Subcutaneous abdominal adipose tissue (tissue), 5 donors: ENCODE data around the gene PTPMT1.

Experiments
- H3K27ac ChIP-seq: one replicate; pipeline ENCODE4 v1.7.0; 2013; ENCODE audit warnings: low read depth, mild to moderate bottlenecking, inconsistent platforms, low read length, moderate library complexity
- H3K27me3 ChIP-seq, 5 donors: one replicate each; pipeline ENCODE4 v1.7.0; 2013; ENCODE audit warnings: low read length in 5 of 5, inconsistent platforms in 1 of 5; ENCODE audit not compliant: control insufficient read depth in 5 of 5, insufficient read depth in 4 of 5
- H3K36me3 ChIP-seq, 5 donors: one replicate each; pipeline ENCODE4 v1.7.0; 2013; ENCODE audit warnings: low read length in 5 of 5; ENCODE audit not compliant: control insufficient read depth in 5 of 5, insufficient read depth in 5 of 5
- H3K4me1 ChIP-seq, 5 donors: one replicate each; pipeline ENCODE4 v1.7.0; 2013; ENCODE audit warnings: low read length in 5 of 5, mild to moderate bottlenecking in 3 of 5, moderate library complexity in 1 of 5; ENCODE audit not compliant: control insufficient read depth in 5 of 5, insufficient read depth in 5 of 5
- H3K4me3 ChIP-seq, 5 donors: one replicate each; pipeline ENCODE4 v1.7.0; 2013; ENCODE audit warnings: low read length in 5 of 5, low read depth in 1 of 5
- H3K9ac ChIP-seq, 5 donors: one replicate each; pipeline ENCODE4 v1.7.0; 2013; ENCODE audit warnings: low read length in 5 of 5, mild to moderate bottlenecking in 4 of 5, moderate library complexity in 3 of 5
- H3K9me3 ChIP-seq, 5 donors: one replicate each; pipeline ENCODE4 v1.7.0; 2013; ENCODE audit warnings: low read length in 5 of 5; ENCODE audit not compliant: control insufficient read depth in 5 of 5
- donor health status: healthy.
- donor health status: healthy.
- donor health status: healthy.
- donor health status: healthy.
- donor health status: healthy.

Gene PTPMT1

DNA sequence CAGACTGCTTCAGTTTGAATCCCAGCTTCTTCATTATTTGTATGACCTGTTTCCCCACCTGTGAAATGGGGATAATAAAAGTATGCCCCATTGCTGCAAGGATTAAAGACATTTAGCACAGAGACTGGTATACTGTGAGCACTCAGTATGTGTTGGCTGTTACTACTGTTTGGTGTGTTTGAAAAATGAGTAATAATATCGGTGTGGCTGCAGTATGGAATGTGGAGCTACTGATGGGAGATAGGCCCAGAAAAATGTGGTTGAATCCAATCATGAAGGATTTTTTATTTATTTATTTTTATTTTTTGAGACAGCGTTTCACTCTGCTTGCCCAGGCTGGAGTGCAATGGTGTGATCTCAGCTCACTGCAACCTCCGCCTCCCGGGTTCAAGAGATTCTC lies 37.9 kb downstream of the PTPMT1 start:
- Histone ChIP-seq H3K4me1 (peaks cover 0 to 28% (median 23%) of the 10 kb centered on the region in 5 donors), H3K27me3 (no peaks in the 10 kb centered on the region), H3K36me3 (peaks cover 0 to 4% (median 2%) of the 10 kb centered on the region in 5 donors), H3K9ac (no peak overlapping the region), H3K9me3 (no peaks in the 10 kb centered on the region), H3K4me3 (no peak overlapping the region), H3K27ac (no peak overlapping the region)

DNA sequence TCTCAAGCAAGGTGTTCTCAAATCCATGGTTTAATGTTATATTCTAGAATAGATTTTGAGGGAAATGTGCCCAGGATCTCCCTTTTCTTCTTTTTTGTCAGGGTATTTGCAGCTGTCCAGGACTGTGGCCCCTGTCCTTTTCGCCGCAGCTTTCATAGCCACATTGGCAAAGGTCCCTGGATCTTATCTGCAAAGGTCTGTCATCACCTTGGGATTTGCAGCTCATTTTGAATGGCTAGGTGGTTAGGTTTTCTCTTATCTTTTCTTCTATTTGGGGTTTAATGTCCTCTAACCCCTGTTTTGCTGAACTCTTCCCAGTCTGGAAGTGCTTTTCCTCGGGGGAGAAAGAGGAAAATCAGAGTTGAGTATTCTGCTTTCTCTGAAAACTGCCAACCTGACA lies 40.5 kb downstream of the PTPMT1 start:
- no peaks in the 10 kb centered on the region for H3K9me3 ChIP-seq
- no peak overlapping the region for H3K4me3 ChIP-seq
- peaks cover 0 to 22% (median 18%) of the 10 kb centered on the region in 5 donors for H3K4me1 ChIP-seq
- H3K36me3 ChIP-seq = peaks cover 0 to 18% (median 10%) of the 10 kb centered on the region in 5 donors
- no peak overlapping the region for H3K9ac ChIP-seq
- H3K27me3 ChIP-seq = no peaks in the 10 kb centered on the region
- H3K27ac ChIP-seq = no peak overlapping the region

DNA sequence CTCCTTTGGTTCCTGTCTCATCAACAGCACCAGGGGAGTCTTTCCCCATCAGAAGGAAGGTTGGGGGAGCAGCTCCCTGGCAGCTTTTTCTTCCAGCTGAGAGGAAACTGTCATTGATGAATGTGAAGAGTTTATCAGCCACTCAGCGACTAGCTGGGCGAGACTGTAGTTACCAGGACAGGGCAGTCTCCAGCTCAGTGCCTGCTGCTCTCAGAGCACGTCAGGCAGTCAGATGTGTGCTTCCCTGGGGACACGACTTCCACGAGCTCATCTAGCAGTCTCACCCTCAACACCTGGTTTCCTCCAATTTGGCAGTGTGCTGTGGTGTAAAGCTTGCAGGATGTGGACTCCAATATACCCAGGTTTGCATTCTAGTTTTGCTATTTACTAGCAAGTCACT lies 41.3 kb downstream of the PTPMT1 start:
- H3K9me3 ChIP-seq = no peaks in the 10 kb centered on the region
- no peak overlapping the region for H3K9ac ChIP-seq
- no peak overlapping the region for H3K4me3 ChIP-seq
- H3K36me3 ChIP-seq = peaks cover 0 to 25% (median 10%) of the 10 kb centered on the region in 5 donors
- peaks cover 0 to 30% (median 26%) of the 10 kb centered on the region in 5 donors for H3K4me1 ChIP-seq
- H3K27me3 ChIP-seq = no peaks in the 10 kb centered on the region
- H3K27ac ChIP-seq = no peak overlapping the region

DNA sequence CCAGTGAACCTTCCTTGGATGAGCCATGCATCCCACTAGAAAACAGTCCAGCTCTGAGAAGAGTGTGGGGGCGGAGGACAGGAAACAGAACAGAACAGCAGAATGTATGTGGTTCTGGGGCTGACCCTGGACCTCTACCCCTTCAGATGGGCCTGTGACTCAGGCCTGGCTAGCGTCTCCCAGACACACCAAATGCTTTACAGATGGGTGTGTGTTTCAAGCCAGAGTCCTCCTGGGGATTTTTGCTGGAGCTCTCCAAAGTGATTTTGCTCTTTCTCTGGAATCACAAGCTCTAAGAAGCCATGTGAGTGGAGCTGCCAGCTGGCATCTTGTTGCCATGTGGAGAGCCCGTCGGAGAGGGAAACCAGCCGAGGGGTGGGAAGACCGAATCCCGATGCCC lies 42.0 kb downstream of the PTPMT1 start:
- Histone ChIP-seq H3K36me3 (peaks cover 0 to 25% (median 10%) of the 10 kb centered on the region in 5 donors), H3K27me3 (no peaks in the 10 kb centered on the region), H3K4me3 (no peak overlapping the region), H3K4me1 (peaks cover 0 to 33% (median 29%) of the 10 kb centered on the region in 5 donors), H3K27ac (peak overlapping the region; percentile 7), H3K9ac (no peak overlapping the region), H3K9me3 (no peaks in the 10 kb centered on the region)

DNA sequence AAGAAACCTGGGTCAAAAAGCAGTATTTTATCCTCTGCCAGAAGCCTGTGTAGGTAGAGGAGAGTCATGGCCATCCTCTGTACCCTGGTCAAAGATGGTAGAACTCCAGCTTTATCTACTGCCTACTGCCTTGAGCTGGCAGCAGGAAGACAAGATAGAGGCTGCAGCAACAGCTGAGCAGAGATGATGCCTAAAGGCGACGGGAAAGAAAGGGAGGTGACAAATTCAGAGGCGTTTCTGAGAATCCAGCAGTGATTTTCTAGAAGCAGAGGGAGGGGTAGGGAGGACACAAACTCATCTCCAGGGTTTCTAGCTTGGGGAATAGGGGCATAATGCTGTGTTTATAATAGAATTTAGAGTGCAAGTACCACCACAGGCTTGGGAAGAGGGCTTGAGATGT lies 44.3 kb downstream of the PTPMT1 start:
- no peaks in the 10 kb centered on the region for H3K9me3 ChIP-seq
- no peak overlapping the region for H3K4me3 ChIP-seq
- no peak overlapping the region for H3K27ac ChIP-seq
- peaks cover 0 to 20% (median 10%) of the 10 kb centered on the region in 5 donors for H3K36me3 ChIP-seq
- no peaks in the 10 kb centered on the region for H3K27me3 ChIP-seq
- H3K4me1 ChIP-seq = peaks cover 0 to 37% (median 29%) of the 10 kb centered on the region in 5 donors
- H3K9ac ChIP-seq = no peak overlapping the region

DNA sequence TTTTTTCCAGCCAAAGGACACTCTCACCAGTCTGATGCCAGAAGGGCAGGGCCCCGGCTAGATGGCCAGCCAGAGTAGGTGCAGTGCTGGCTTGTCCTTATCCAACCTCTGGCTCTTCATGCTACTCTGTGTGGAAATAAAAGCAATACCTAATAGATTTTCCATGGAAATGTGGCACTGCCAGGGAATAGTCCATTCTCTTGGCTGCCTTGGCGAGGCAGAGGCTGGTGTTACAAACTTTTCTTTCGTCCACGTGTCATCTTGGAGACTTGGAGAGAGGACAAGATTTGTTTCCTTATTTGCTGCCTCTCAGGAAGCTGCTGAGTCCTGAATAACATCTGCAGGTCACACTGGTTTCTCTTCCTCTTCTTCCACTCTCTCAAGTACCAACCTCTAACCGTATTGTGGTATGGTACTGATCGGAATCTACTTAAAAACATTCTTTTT lies 46.0 kb downstream of the PTPMT1 start:
- no peak overlapping the region for H3K27ac ChIP-seq
- H3K9me3 ChIP-seq = no peaks in the 10 kb centered on the region
- H3K4me3 ChIP-seq = no peak overlapping the region
- H3K4me1 ChIP-seq = peaks cover 0 to 43% (median 30%) of the 10 kb centered on the region in 5 donors
- peak overlapping the region in 1 of 5 donors; percentile 24 for H3K9ac ChIP-seq
- H3K36me3 ChIP-seq = peaks cover 0 to 20% (median 6%) of the 10 kb centered on the region in 5 donors
- H3K27me3 ChIP-seq = no peaks in the 10 kb centered on the region

DNA sequence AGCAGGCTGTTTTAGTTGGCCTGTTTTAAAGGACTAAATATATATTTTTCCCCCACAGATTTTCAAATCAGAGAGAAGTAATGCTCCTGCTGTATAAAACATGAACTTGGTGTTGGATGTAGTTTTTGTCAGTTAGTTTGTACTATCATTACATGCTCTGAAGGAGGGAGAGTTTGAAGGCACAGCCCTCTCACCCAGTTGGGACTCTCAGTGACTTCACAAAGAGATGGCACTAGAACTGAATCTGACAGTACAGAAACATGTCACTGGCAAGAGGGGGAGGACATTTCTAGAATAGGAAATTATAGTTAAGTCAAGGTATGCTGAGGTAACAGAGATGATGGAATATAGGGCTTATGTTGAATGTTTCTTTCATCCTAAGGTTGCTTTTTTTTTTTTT lies 49.9 kb downstream of the PTPMT1 start:
- H3K4me1 ChIP-seq = peaks cover 1 to 30% (median 29%) of the 10 kb centered on the region in 5 donors
- no peak overlapping the region for H3K9ac ChIP-seq
- H3K9me3 ChIP-seq = no peaks in the 10 kb centered on the region
- no peaks in the 10 kb centered on the region for H3K27me3 ChIP-seq
- no peak overlapping the region for H3K4me3 ChIP-seq
- H3K36me3 ChIP-seq = peaks cover 5 to 26% (median 14%) of the 10 kb centered on the region in 5 donors
- H3K27ac ChIP-seq = no peak overlapping the region

DNA sequence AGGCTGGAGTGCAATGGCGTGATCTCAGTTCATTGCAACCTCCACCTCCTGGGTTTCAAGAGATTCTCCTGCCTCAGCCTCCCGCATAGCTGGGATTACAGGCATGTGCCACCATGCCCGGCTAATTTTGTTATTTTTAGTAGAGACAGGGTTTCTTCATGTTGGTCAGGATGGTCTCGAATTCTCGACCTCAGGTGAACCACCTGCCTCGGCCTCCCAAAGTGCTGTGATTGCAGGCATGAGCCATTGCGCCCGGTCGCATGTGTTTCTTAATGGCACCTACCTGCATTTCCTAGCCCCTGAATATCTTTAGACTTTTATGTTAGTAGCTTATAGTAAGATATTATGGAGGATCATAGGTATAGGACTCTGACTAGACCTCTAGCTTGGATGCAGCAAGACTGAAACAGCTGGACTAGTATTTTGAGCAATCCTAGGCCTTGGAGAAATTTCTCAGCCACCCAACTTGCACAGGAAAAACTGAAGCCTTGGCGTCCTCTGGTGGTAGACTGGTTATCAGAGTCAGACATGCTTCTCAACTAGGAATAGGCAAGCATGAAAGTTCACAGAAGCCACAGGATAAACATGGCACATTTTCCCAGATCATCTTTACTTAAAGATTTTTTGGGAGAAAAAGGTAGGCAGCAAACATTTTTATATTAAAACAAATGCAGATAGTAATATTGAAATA lies 51.5 kb downstream of the PTPMT1 start:
- Histone ChIP-seq H3K36me3 (peaks cover 12 to 29% (median 26%) of the 10 kb centered on the region in 5 donors), H3K9ac (peak overlapping the region in 1 of 5 donors; percentile 58)

DNA sequence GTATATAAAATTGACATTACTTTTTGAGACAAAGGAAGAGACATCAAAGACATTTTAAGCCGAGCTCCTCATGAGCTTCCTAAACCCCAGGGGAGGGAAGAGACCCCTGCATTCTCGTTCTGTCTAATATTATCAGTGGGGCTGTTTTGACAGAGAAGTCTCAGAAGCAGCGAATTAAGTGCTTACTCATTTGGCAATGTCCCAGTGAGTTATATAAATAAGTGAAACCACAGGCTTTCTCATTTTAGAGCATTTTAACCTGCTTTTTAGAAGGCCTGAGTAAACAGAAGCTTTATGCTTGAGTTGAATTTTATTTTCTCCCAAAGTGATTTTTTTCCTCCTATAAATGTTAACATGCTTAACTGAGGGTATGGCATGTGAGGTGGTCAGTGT lies 52.0 kb downstream of the PTPMT1 start:
- peaks cover 17 to 33% (median 31%) of the 10 kb centered on the region in 5 donors for H3K36me3 ChIP-seq
- peak overlapping the region in 2 of 5 donors; percentile 2 to 58 for H3K9ac ChIP-seq
- no peaks in the 10 kb centered on the region for H3K27me3 ChIP-seq
- H3K9me3 ChIP-seq = no peaks in the 10 kb centered on the region
- peaks cover 1 to 31% (median 19%) of the 10 kb centered on the region in 5 donors for H3K4me1 ChIP-seq
- peak overlapping the region; percentile 77 for H3K27ac ChIP-seq
- no peak overlapping the region for H3K4me3 ChIP-seq

More for the DNA sequence above, 51.5 kb downstream of the PTPMT1 start:
- Histone ChIP-seq H3K9me3 (no peaks in the 10 kb centered on the region), H3K27me3 (no peaks in the 10 kb centered on the region), H3K4me3 (no peak overlapping the region), H3K4me1 (peaks cover 1 to 31% (median 21%) of the 10 kb centered on the region in 5 donors), H3K27ac (peak overlapping the region; percentile 77)

DNA sequence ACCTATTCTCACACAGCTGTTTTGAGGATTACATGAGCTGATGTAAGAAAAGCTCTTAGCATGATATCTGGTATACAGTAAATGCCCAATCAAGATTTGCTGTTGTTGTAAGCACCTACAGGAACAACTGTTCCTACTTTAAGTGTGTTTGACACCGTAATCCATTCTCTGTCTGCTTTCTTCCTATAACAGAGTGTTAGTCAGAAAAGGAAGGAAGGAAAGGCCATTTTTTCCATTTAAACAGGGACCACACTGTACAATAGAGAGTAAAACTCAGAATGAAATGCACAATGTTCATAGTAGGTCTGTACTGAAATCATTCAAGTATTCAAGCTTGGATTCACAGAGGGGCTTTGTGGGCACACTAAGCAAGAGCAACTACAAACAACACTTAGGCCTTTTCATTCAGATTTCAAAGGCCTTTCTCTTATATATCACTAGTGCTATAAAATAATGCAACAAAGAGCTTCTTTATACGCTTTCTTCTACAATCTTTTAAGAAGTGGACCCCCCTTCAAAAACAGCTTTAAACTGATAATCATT lies 55.5 kb downstream of the PTPMT1 start:
- Histone ChIP-seq H3K9me3 (no peaks in the 10 kb centered on the region), H3K27me3 (no peaks in the 10 kb centered on the region), H3K27ac (peak overlapping the region; percentile 45), H3K4me1 (peaks cover 1 to 31% (median 10%) of the 10 kb centered on the region in 5 donors), H3K36me3 (peaks cover 26 to 67% (median 54%) of the 10 kb centered on the region in 5 donors), H3K4me3 (no peak overlapping the region), H3K9ac (peak overlapping the region in 2 of 5 donors; percentile 2 to 6)
